HEK293 (cell line): Measurements from ENCODE around the gene LILRA5.

ENCODE experiments used
- CTCF ChIA-PET: fragments of 350-600 bp; formaldehyde crosslinking; extraction: SDS; loops from one replicate; lab custom pipeline; 2021; ENCODE audit warnings: antibody characterized with exemption; lab: Yijun Ruan, JAX
- POLR2A ChIA-PET: fragments of 300-600 bp; formaldehyde crosslinking; extraction: SDS; loops from one replicate; lab custom pipeline; 2020; ENCODE audit warnings: antibody characterized with exemption, inconsistent platforms; lab: Yijun Ruan, JAX
- H3K27ac ChIP-seq: fragments of 200-500 bp; sonication (Bioruptor generic); 2 replicates; pipeline ENCODE4 v1.5.1; 2014; ENCODE audit warnings: low read depth, low read length, control low read depth, inconsistent platforms; ENCODE audit errors: extremely low read depth
- H3K36me3 ChIP-seq, 2 experiments: fragments of 200-500 bp in 1 of 2; sonication (Bioruptor generic) in 1 of 2; 1 replicate in 1 of 2; 2 replicates in 1 of 2; pipeline ENCODE4 v1.5.1; 2014 to 2017; ENCODE audit warnings: inconsistent platforms in 2 of 2, low read length in 2 of 2; ENCODE audit not compliant: control insufficient read depth in 2 of 2, insufficient read depth in 1 of 2
- H3K4me1 ChIP-seq: fragments of 200-500 bp; sonication (Bioruptor generic); 2 replicates; pipeline ENCODE4 v1.5.1; 2014; ENCODE audit warnings: mild to moderate bottlenecking, low read length, inconsistent platforms; ENCODE audit not compliant: control insufficient read depth, insufficient read depth
- H3K4me3 ChIP-seq: 2 replicates; pipeline ENCODE4 v1.5.1; 2011; ENCODE audit warnings: low read depth, mild to moderate bottlenecking, control low read depth, low read length, moderate library complexity
- H3K9me3 ChIP-seq: fragments of 200-500 bp; sonication (Bioruptor generic); 2 replicates; pipeline ENCODE4 v1.5.1; 2014; ENCODE audit warnings: low read depth, low read length, inconsistent platforms; ENCODE audit not compliant: control insufficient read depth, insufficient read depth
- BCL11A ChIP-seq: fragments of 450-650 bp; formaldehyde crosslinking; IDR thresholded peaks from 2 replicates; pipeline ENCODE4 v1.5.1; 2016; ENCODE audit warnings: low read depth, missing biosample characterization, missing genetic modification characterization
- BCL6B ChIP-seq: fragments of 450-650 bp; formaldehyde crosslinking; IDR thresholded peaks from 2 replicates; pipeline ENCODE4 v1.5.1; 2017; ENCODE audit warnings: missing biosample characterization, missing genetic modification characterization
- GLI4 ChIP-seq: fragments of 450-650 bp; formaldehyde crosslinking; IDR thresholded peaks from 2 replicates; pipeline ENCODE4 v1.5.1; 2016; ENCODE audit warnings: missing biosample characterization, missing genetic modification characterization
- GLIS1 ChIP-seq: fragments of 450-650 bp; formaldehyde crosslinking; IDR thresholded peaks from 2 replicates; pipeline ENCODE4 v1.5.1; 2016; ENCODE audit warnings: missing biosample characterization, missing genetic modification characterization
- IKZF3 ChIP-seq: fragments of 450-650 bp; IDR thresholded peaks from 2 replicates; pipeline ENCODE4 v1.5.0; 2018; ENCODE audit warnings: missing biosample characterization, mild to moderate bottlenecking, missing genetic modification characterization, moderate library complexity
- KLF1 ChIP-seq: fragments of 450-650 bp; formaldehyde crosslinking; IDR thresholded peaks from 2 replicates; pipeline ENCODE4 v1.5.1; 2016; ENCODE audit warnings: missing biosample characterization, missing genetic modification characterization
- ZNF302 ChIP-seq: fragments of 450-650 bp; formaldehyde crosslinking; IDR thresholded peaks from 2 replicates; pipeline ENCODE4 v1.5.1; 2016; ENCODE audit warnings: missing biosample characterization, missing genetic modification characterization, low read depth
- ZNF391 ChIP-seq: fragments of 450-650 bp; formaldehyde crosslinking; IDR thresholded peaks from 2 replicates; pipeline ENCODE4 v1.5.1; 2016; ENCODE audit warnings: low read depth, missing biosample characterization, missing genetic modification characterization, borderline replicate concordance
- ZNF394 ChIP-seq: fragments of 450-650 bp; formaldehyde crosslinking; IDR thresholded peaks from 2 replicates; pipeline ENCODE4 v1.5.1; 2016; ENCODE audit warnings: missing biosample characterization, missing genetic modification characterization, mild to moderate bottlenecking, moderate library complexity, borderline replicate concordance
- ZNF600 ChIP-seq: fragments of 450-650 bp; formaldehyde crosslinking; IDR thresholded peaks from 2 replicates; pipeline ENCODE4 v1.5.1; 2016; ENCODE audit warnings: missing biosample characterization, missing genetic modification characterization
- ZNF610 ChIP-seq: fragments of 450-650 bp; formaldehyde crosslinking; IDR thresholded peaks from 2 replicates; pipeline ENCODE4 v1.5.1; 2016; ENCODE audit warnings: missing biosample characterization, missing genetic modification characterization, borderline replicate concordance
- ZNF629 ChIP-seq: fragments of 450-650 bp; formaldehyde crosslinking; IDR thresholded peaks from 2 replicates; pipeline ENCODE4 v1.5.1; 2017; ENCODE audit warnings: missing biosample characterization, missing genetic modification characterization
- ZNF76 ChIP-seq: fragments of 450-650 bp; formaldehyde crosslinking; IDR thresholded peaks from 2 replicates; pipeline ENCODE4; 2016; ENCODE audit warnings: low read depth, missing biosample characterization, missing genetic modification characterization, borderline replicate concordance
- TF ChIP-seq, protein P1 (sequence below): fragments of 450-650 bp; formaldehyde crosslinking; IDR thresholded peaks from 2 replicates; pipeline ENCODE4 v1.5.1; 2017; ENCODE audit warnings: missing biosample characterization, missing genetic modification characterization
- TF ChIP-seq, protein P2 (sequence below): fragments of 450-650 bp; formaldehyde crosslinking; IDR thresholded peaks from 2 replicates; pipeline ENCODE4 v1.5.1; 2016; ENCODE audit warnings: missing biosample characterization, missing genetic modification characterization, borderline replicate concordance

The LILRA5 gene

DNA sequence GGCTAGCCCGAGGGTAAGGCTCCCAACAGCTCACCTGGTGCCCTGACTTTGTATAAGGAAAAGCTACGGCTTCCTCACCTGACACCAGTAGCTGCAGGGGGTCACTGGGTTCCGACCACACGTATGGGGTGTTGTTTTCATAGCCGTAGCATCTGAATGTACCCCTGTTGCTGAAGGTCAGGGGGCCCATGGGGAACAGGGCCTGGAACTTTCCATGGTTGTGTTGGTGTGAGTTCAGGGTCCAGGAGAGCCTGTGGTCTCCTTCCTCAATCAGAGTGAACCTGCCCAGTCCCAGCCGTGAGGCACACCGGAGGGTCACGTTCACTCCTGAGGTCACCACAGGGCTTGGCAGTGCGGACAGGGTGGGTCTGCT is 24.9 kb upstream of the LILRA5 start:
- H3K4me3 ChIP-seq = no peak overlapping the region
- ChIA-PET POLR2A (no interaction called here), CTCF (interaction anchor here (0.6 to 0.9 kb wide), 3 partner anchors 12 to 166 kb away, joined by 3 to 4 read pairs (median 3); no protein-coding TSS in a partner anchor)
- TF ChIP-seq GLI4 (tag by site-specific recombination) (no peak), ZNF302 (no peak), IKZF3 (tag by site-specific recombination) (no peak), ZNF610 (no peak)
- TF ChIP-seq, protein P1, sequence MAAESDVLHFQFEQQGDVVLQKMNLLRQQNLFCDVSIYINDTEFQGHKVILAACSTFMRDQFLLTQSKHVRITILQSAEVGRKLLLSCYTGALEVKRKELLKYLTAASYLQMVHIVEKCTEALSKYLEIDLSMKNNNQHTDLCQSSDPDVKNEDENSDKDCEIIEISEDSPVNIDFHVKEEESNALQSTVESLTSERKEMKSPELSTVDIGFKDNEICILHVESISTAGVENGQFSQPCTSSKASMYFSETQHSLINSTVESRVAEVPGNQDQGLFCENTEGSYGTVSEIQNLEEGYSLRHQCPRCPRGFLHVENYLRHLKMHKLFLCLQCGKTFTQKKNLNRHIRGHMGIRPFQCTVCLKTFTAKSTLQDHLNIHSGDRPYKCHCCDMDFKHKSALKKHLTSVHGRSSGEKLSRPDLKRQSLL = no peak
- TF ChIP-seq, all 188 proteins: peak for 0
- Histone ChIP-seq H3K36me3 (no peaks in the 10 kb centered on the region), H3K4me1 (no peaks in the 10 kb centered on the region), H3K27ac (no peak overlapping the region), H3K9me3 (no peaks in the 10 kb centered on the region)

- Histone ChIP-seq H3K27ac (no peak overlapping the region), H3K4me1 (no peaks in the 10 kb centered on the region), H3K9me3 (no peaks in the 10 kb centered on the region), H3K4me3 (no peak overlapping the region), H3K36me3 (no peaks in the 10 kb centered on the region)
- no peak for TF ChIP-seq ZNF302
- TF ChIP-seq ZNF391 (tag by site-specific recombination) = no peak
- TF ChIP-seq ZNF76 = no peak
- no peak for TF ChIP-seq BCL11A (tag by site-specific recombination)
- TF ChIP-seq ZNF629 (tag by site-specific recombination) = no peak
- TF ChIP-seq, protein P2, sequence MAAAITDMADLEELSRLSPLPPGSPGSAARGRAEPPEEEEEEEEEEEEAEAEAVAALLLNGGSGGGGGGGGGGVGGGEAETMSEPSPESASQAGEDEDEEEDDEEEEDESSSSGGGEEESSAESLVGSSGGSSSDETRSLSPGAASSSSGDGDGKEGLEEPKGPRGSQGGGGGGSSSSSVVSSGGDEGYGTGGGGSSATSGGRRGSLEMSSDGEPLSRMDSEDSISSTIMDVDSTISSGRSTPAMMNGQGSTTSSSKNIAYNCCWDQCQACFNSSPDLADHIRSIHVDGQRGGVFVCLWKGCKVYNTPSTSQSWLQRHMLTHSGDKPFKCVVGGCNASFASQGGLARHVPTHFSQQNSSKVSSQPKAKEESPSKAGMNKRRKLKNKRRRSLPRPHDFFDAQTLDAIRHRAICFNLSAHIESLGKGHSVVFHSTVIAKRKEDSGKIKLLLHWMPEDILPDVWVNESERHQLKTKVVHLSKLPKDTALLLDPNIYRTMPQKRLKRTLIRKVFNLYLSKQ (tag by site-specific recombination) = no peak
- TF ChIP-seq BCL6B (tag by site-specific recombination) = no peak
- no peak for TF ChIP-seq KLF1
- TF ChIP-seq ZNF600 (tag by site-specific recombination) = no peak
- TF ChIP-seq ZNF394 (tag by site-specific recombination) = no peak
- TF ChIP-seq GLIS1 (tag by site-specific recombination) = no peak
- CTCF ChIA-PET = interaction anchor here (0.6 kb wide), 2 partner anchors 11 to 166 kb away, joined by 3 to 4 read pairs; no protein-coding TSS in a partner anchor
- POLR2A ChIA-PET = no interaction called here
These were observed 24.2 kb upstream of the LILRA5 start for GRCh38 chr19:54336893-54337857.
